Muscle of arm (tissue), 12 donors: ENCODE data around the gene B4GALT2. TPM values are rescaled to one million over a fixed set of nuclear protein-coding genes. Genes with fewer than 3 reads are reported as not detected.

ENCODE experiments used
- DNase-seq: peaks from one replicate; pipeline ENCODE4 v3.0.0-alpha.2; 2013
- polyA plus RNA-seq, 12 donors: library from polyadenylated mRNA; unstranded; fragments of 120-200 nt; gene quantifications; one replicate each; pipeline ENCODE4 v1.2.1, GENCODE V29; 2013; ENCODE audit not compliant: insufficient read length in 12 of 12

B4GALT2 gene
- polyA plus RNA-seq, 12 donors: 33.0 to 60.0 (median 39.6) TPM; not detected in 1

DNA sequence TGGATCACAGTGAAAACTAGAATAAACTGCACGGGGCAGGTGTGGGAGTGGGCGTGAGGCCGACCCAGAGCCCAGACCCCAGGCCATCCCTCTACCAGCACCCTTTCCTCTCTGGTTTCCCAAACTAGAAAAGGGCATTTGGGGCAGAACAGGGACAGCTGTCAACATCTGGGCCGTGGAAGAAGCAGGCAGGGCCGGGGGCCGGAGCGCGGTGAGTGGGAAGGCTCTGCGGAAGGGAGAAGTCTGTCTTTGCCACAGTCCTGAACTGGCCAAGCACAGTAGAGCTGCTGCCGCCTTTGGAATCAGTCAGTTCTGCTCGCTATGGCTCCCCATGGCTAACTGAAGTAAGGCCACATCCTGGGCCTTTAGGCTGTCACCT lies 19.0 kb downstream of the B4GALT2 start:
- DNase-seq: no peak

- DNase-seq: no peak
Observed at GRCh38 chr1:43999455-43999854, 20.4 kb downstream of the B4GALT2 start.

GRCh38 chr1:44000122-44000665 lies 21.2 kb downstream of the B4GALT2 start:
- no peak for DNase-seq

GRCh38 chr1:44002165-44002564 lies 23.2 kb downstream of the B4GALT2 start:
- no peak for DNase-seq

- DNase-seq: no peak
Observed at GRCh38 chr1:44002606-44003157, 23.7 kb downstream of the B4GALT2 start.

- DNase-seq: no peak
Observed at GRCh38 chr1:44008259-44008658, 29.2 kb downstream of the B4GALT2 start.

DNA sequence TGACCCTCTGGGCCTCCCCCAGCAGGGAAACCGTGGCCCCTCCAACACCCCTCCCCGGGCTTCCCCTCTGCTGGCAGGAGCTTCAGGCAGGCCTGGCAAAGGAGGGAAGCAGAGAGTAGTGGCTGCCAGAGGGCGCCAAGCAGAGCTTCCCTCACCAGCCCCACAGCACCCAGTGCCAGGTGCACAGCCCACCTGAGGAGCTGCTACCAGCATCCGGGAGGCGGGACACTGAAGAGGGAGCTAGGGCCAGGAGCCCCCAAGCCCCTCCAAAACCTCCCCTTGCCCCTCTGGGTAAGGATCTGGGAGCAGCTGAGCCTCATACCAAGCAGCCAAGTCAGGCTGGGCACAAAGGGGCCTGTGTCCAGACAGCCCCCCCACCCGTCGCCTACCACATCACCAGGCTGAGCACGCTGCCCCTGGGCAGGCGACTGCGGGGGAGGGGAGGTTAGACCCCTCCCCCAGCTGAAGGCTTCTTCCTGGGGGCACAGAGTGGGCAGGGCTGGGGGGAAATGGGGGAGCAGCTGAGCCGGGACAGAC lies 32.0 kb downstream of the B4GALT2 start:
- DNase-seq: no peak

DNA sequence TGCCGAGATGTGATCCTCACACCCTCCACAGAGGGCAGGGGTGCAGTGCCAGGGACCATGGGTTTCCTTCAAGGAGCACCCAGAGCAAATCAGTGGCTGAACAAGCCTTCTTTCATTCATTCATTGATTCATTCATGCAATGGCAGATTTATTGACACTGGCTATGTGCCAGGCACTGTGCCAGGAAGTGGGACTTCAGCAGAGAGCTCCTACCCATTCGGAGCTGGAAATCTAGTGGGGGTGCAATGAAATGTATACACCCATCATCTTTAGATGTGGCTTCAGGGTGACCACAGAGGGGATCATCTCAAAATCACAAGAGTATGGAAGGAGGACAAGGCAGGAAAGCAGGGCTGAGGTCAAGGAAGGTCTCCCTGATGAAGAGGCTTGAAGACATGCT lies 33.4 kb downstream of the B4GALT2 start:
- no peak for DNase-seq

- DNase-seq: no peak
Observed at GRCh38 chr1:44012941-44013609, 34.1 kb downstream of the B4GALT2 start.

DNA sequence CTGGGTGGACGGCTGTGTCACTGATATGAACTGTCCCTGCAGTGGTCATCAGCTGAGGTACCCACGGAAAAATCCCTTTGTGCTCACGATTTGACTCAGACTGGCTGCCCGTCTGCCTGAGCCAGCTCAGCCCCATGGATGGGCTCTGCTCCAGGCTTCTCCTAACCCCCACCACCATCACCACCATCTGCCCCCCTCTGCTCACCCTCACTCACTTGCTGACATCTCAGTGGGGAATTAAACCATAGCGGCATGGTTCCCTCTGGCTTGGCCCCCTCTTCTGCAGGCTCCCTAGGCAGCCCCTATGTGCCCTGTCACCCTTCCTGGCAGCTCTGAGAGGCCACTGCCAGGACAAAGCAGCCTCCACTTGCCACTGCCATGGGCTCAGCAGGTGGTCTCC lies 34.9 kb downstream of the B4GALT2 start:
- no peak for DNase-seq

DNA sequence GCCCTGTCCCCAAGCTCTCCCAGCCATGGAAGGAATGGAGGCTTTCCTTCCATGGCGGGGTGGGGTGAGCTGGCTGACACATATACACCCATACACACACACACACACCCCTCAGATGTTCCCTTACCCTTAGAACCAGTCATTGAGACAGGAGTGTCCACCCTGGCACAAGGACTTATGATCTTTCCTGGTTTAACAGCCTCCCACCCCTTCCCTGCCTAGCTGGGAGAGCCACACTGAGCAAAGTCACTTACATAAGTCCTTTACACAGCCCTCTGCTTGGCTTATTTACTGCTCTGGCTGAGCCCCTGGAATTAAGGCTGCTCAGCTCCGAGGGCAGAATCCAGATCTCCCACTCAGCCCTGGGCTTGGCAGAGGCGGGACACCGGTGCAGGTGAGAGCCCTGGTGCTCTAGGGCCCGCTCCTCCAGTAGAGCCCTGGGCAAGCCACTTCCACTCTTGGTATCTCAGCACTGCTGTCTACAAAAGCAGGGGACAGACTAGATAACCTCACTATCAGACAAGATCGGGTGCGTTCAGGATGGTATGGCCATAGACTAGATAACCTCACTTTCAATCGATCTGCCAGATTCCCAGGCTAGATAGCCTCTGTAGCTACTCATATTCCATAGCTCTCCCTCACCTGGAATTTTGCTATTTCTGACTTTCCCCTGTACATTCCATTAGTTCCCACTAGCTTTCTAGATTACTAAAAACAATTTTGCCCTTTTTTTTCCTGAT lies 35.5 kb downstream of the B4GALT2 start:
- DNase-seq: no peak

GRCh38 chr1:44015206-44015605 lies 36.2 kb downstream of the B4GALT2 start:
- DNase-seq: no peak

GRCh38 chr1:44016041-44016889 lies 37.3 kb downstream of the B4GALT2 start:
- DNase-seq: no peak

DNA sequence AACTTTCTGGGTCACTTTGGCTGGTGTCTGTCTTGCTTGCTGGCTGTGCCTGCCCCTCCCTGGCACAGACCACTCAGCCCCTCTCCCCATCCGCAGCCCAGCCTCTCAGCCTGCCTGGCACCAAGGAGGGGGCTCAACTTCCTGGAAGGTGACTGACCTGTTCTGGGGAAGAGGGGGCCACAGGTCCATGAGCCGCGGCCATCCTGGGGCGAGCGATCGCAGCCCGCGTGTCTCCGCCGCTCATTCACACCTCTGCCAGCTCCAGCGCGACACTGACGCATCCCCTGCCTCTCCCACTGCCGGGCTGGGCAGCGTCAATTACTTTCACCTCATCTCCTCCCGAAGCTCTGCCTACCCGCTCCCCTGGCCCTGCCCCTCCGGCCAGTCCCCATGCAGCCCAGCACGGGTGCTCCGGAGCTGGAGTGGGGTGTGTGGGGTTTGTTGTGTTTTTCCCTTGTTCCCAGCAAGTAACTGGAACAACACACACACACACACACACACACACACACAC lies 37.9 kb downstream of the B4GALT2 start:
- DNase-seq: no peak

GRCh38 chr1:44019466-44019948 lies 40.5 kb downstream of the B4GALT2 start:
- DNase-seq: no peak

DNA sequence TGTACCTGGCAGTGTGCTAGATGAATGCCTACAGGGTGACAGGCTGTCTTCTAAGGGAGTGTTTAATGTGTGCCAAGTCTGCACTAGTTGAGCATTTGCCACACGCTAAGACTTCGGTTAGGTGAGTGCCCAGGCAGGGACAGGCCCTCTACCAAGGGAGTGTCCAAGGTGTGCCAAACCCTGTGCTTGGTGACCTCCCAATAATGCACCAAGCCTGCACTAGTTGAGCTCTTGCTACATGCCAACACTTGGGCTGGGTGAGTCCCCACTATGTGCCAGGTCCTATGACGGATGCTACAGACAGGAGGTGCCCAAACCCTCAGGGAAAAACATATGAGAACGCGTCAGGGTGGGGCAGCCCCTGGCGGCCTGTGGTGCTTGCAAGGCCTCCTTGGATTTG lies 41.5 kb downstream of the B4GALT2 start:
- DNase-seq: no peak

GRCh38 chr1:44021156-44021555 lies 42.1 kb downstream of the B4GALT2 start:
- no peak for DNase-seq

DNA sequence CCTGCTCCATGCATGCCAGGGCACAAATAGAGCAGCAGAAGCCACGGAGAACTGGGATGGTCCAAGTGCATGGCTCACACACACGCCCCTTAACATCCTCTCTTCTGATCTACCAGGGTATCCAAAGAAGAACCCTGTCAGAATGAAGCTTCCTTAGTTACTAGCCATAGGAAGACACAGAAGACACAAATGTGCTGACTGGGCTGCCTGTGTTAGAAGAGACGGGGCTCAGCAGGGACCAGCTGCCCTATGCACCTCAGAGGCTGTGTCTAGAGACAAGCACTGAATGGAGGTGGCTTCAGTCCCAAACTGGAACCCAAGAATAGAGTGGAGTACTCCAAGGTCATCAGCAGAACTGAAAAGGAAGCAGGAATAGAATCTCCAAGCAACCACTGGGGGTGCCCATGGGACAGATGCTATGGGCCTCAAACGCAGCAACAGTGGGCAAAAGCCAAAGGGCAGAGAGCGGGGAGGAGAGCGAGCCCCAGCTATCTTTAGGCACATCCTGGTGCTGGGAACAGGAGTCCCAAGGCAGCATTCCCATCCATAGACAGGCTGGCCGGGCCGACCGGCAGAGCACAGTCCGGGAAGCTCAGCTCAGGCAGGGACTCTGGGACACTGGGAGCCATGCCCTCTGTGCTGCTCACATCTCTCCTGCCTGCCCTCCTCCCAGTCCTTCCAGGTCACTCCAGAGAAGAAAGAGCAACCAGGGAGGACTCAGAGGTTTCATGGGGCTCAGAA lies 42.7 kb downstream of the B4GALT2 start:
- DNase-seq: no peak

DNA sequence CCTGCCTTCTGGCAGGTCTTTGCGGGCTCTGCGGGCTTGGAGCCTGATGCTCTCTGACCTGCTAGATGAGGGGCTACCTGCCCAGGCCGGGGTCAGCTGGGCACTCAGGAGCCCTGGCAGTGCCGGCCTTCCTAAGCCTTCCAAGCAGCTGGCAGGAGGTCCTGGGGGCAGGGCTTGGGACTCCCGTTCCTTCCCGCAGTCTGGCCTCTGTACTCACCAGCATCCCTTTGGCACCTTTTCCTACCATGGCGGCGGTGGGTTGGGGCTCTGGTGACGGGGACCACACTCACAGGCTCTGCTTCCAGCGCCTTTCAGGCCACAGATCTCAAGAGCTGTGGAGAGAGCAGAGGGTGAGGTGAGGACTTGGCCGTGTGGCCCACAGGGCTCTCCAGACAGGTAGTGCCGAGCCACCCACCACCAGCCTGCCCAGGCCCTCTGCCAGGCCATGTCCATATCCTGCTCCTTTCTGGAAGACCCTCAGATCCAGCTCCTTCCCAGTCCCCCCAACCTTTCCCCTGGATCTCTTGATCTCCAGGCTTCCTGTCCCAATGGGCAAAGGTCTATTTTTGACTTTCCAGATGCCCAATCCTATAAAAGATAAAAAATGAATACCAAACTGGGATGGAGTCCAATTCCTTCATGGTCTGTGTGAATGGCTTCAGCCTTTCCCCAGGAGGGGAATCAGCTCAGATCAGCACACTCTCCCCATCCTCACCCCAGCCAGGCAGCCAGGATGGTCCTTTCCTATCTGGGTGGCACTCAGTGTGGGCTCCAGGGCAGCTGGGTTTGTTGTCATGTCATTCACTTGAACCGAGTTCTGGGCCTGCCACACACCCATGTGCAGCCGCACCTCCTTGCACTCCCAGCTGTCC lies 45.3 kb downstream of the B4GALT2 start:
- DNase-seq: no peak
